Glomerular visceral epithelial cell (primary cell): ENCODE measurements around the gene TMEM204.

Experiments
- DNase-seq: peaks from one replicate; pipeline ENCODE4 v3.0.0-alpha.2; 2016; ENCODE audit errors: extremely low spot score

TMEM204 gene

GRCh38 chr16:1520461-1520860, 13.0 kb upstream of the TMEM204 start:
- DNase-seq = no peak

- no peak for DNase-seq
These were observed 9.8 kb upstream of the TMEM204 start for GRCh38 chr16:1523581-1524245.

- DNase-seq = no peak
These were observed 9.1 kb upstream of the TMEM204 start for GRCh38 chr16:1524366-1524765.

- no peak for DNase-seq
These were observed 7.4 kb upstream of the TMEM204 start for GRCh38 chr16:1525871-1526607.

GRCh38 chr16:1526608-1527555, 6.6 kb upstream of the TMEM204 start:
- DNase-seq = no peak

GRCh38 chr16:1527836-1528811, 5.3 kb upstream of the TMEM204 start:
- no peak for DNase-seq

- no peak for DNase-seq
These were observed 4.4 kb upstream of the TMEM204 start for GRCh38 chr16:1528921-1529537.

GRCh38 chr16:1530349-1530882, 3.0 kb upstream of the TMEM204 start:
- no peak for DNase-seq

GRCh38 chr16:1530883-1531637, 2.4 kb upstream of the TMEM204 start:
- DNase-seq = no peak

- no peak for DNase-seq
These were observed 1.9 kb upstream of the TMEM204 start for GRCh38 chr16:1531638-1531910.

- no peak for DNase-seq
These were observed 1.2 kb upstream of the TMEM204 start for GRCh38 chr16:1532081-1532760.

GRCh38 chr16:1532771-1533170, 695 bp upstream of the TMEM204 start:
- DNase-seq = no peak

- no peak for DNase-seq
These were observed 855 bp downstream of the TMEM204 start for GRCh38 chr16:1534021-1535020.

- no peak for DNase-seq
These were observed 2.2 kb downstream of the TMEM204 start for GRCh38 chr16:1535391-1536291.

GRCh38 chr16:1536601-1537000, 3.1 kb downstream of the TMEM204 start:
- no peak for DNase-seq

- no peak for DNase-seq
These were observed 3.7 kb downstream of the TMEM204 start for GRCh38 chr16:1537138-1537577.

- DNase-seq = no peak
These were observed 4.4 kb downstream of the TMEM204 start for GRCh38 chr16:1537763-1538289.
